Liver (tissue), 9 donors: ENCODE data around the gene POLD3. TPM values are rescaled to one million over a fixed set of nuclear protein-coding genes. Genes with fewer than 3 reads are reported as not detected.

ENCODE experiments used
- DNase-seq: peaks from one replicate; pipeline ENCODE4 v3.0.0-alpha.2; 2017; ENCODE audit warnings: low spot score
- H3K27ac ChIP-seq, 2 donors: one replicate each; pipeline ENCODE4 v1.7.0; 2013; ENCODE audit warnings: inconsistent platforms in 2 of 2, low read length in 2 of 2, control low read depth in 1 of 2, low read depth in 1 of 2, mild to moderate bottlenecking in 1 of 2
- H3K27me3 ChIP-seq, 4 donors: one replicate each; pipeline versions ENCODE4 v1.6.1 to v1.7.0; 2013; ENCODE audit warnings: low read length in 3 of 4, inconsistent platforms in 1 of 4, mild to moderate bottlenecking in 1 of 4, moderate library complexity in 1 of 4; ENCODE audit not compliant: control insufficient read depth in 4 of 4, insufficient read depth in 4 of 4
- H3K36me3 ChIP-seq, 4 donors: one replicate each; pipeline versions ENCODE4 v1.6.1 to v1.7.0; 2013; ENCODE audit warnings: low read length in 3 of 4, mild to moderate bottlenecking in 3 of 4, low read depth in 1 of 4, moderate library complexity in 1 of 4; ENCODE audit not compliant: control insufficient read depth in 4 of 4, insufficient read depth in 3 of 4
- H3K4me1 ChIP-seq, 4 donors: one replicate each; pipeline versions ENCODE4 v1.6.1 to v1.7.0; 2013; ENCODE audit warnings: low read length in 3 of 4, mild to moderate bottlenecking in 3 of 4, moderate library complexity in 1 of 4; ENCODE audit not compliant: control insufficient read depth in 4 of 4, insufficient read depth in 4 of 4
- H3K4me3 ChIP-seq, 3 donors: one replicate each; pipeline versions ENCODE4 v1.6.1 to v1.7.0; 2013; ENCODE audit warnings: low read length in 3 of 3, control low read depth in 1 of 3, low read depth in 1 of 3, mild to moderate bottlenecking in 1 of 3
- H3K9ac ChIP-seq, 2 donors: one replicate each; pipeline ENCODE4 v1.7.0; 2013; ENCODE audit warnings: low read length in 2 of 2, mild to moderate bottlenecking in 2 of 2, moderate library complexity in 2 of 2, control low read depth in 1 of 2, low read depth in 1 of 2
- H3K9me3 ChIP-seq, 4 donors: one replicate each; pipeline versions ENCODE4 v1.6.1 to v1.7.0; 2013; ENCODE audit warnings: low read length in 3 of 4; ENCODE audit not compliant: control insufficient read depth in 4 of 4
- CTCF ChIP-seq: fragments of 150-350 bp; IDR thresholded peaks from 2 replicates; pipeline ENCODE4 v1.5.1; 2017; ENCODE audit warnings: improper control_type of control experiment, low read depth, low read length; ENCODE audit not compliant: missing input control
- EGR1 ChIP-seq, 2 donors: IDR thresholded peaks; 2 replicates each; pipeline ENCODE4 v1.6.1; 2016 to 2018; ENCODE audit warnings: antibody characterized with exemption in 2 of 2, low read depth in 2 of 2
- FOXA1 ChIP-seq: IDR thresholded peaks from 2 replicates; pipeline ENCODE4 v1.6.1; 2016; ENCODE audit warnings: antibody characterized with exemption
- FOXA2 ChIP-seq: IDR thresholded peaks from 2 replicates; pipeline ENCODE4 v1.6.1; 2016; ENCODE audit warnings: antibody characterized with exemption
- GABPA ChIP-seq, 2 donors: IDR thresholded peaks in 1 of 2; conservative IDR thresholded peaks in 1 of 2; 2 replicates each; pipeline ENCODE4 v1.6.1; 2016; ENCODE audit warnings: antibody characterized with exemption in 2 of 2, mild to moderate bottlenecking in 1 of 2, moderate library complexity in 1 of 2
- HNF4A ChIP-seq, 2 donors: conservative IDR thresholded peaks; 2 replicates each; pipeline ENCODE4 v1.6.1; 2016; ENCODE audit warnings: antibody characterized with exemption in 2 of 2, mild to moderate bottlenecking in 2 of 2
- HNF4G ChIP-seq: IDR thresholded peaks from 2 replicates; pipeline ENCODE4 v1.6.1; 2016; ENCODE audit warnings: antibody characterized with exemption
- JUND ChIP-seq, 2 donors: IDR thresholded peaks; 2 replicates each; pipeline ENCODE4 v1.6.1; 2016; ENCODE audit warnings: antibody characterized with exemption in 2 of 2
- NR2F2 ChIP-seq: IDR thresholded peaks from 2 replicates; pipeline ENCODE4 v1.6.1; 2016; ENCODE audit warnings: antibody characterized with exemption
- RAD21 ChIP-seq, 2 donors: IDR thresholded peaks; 2 replicates each; pipeline ENCODE4 v1.6.1; 2016; ENCODE audit warnings: antibody characterized with exemption in 2 of 2, mild to moderate bottlenecking in 2 of 2
- RXRA ChIP-seq, 2 donors: IDR thresholded peaks; 2 replicates each; pipeline ENCODE4 v1.6.1; 2017 to 2018; ENCODE audit warnings: antibody characterized with exemption in 2 of 2, mild to moderate bottlenecking in 1 of 2
- SP1 ChIP-seq: IDR thresholded peaks from 2 replicates; pipeline ENCODE4 v1.6.1; 2018; ENCODE audit warnings: antibody characterized with exemption, mild to moderate bottlenecking
- TAF1 ChIP-seq: conservative IDR thresholded peaks from 2 replicates; pipeline ENCODE4 v1.6.1; 2016; ENCODE audit warnings: antibody characterized with exemption, mild to moderate bottlenecking
- YY1 ChIP-seq: IDR thresholded peaks from 2 replicates; pipeline ENCODE4 v1.6.1; 2016; ENCODE audit warnings: antibody characterized with exemption, mild to moderate bottlenecking
- ZBTB33 ChIP-seq: IDR thresholded peaks from 2 replicates; pipeline ENCODE4 v1.6.1; 2016; ENCODE audit warnings: antibody characterized with exemption
- WGBS: extraction: QIAGEN DNeasy Blood & Tissue Kit; methylation state at CpG from one replicate; pipeline ENCODE4 v1.1.7; 2013; 5-methylcytosine and 5-hydroxymethylcytosine counted together
- polyA plus RNA-seq, 2 donors: library from polyadenylated mRNA; stranded (reverse) in 1 of 2; unstranded in 1 of 2; fragments of 200-250 nt in 1 of 2; fragments of >200 nt in 1 of 2; fragmentation: Nextera tagmentation in 1 of 2; extraction: Ambion mirVana in 1 of 2; gene quantifications; one replicate each; pipeline versions ENCODE4 v1.2.1 to v1.2.3, GENCODE V29; 2013 to 2015
- total RNA-seq, 2 donors: library from RNA; depleted of rRNA; stranded (reverse); fragments of >200 nt; gene quantifications; one replicate each; pipeline ENCODE4 v1.2.3, GENCODE V29; 2014
- TF ChIP-seq, protein P1 (sequence below): IDR thresholded peaks from 2 replicates; pipeline ENCODE4 v1.6.1; 2016; ENCODE audit warnings: antibody characterized with exemption
- TF ChIP-seq, protein P2 (sequence below): IDR thresholded peaks from 2 replicates; pipeline ENCODE4 v1.6.1; 2016; ENCODE audit warnings: antibody characterized with exemption, mild to moderate bottlenecking
- TF ChIP-seq, protein P3 (sequence below): IDR thresholded peaks from 2 replicates; pipeline ENCODE4 v1.6.1; 2016; ENCODE audit warnings: antibody characterized with exemption
- donor health status: healthy.
- donor health status: healthy.
- donor health status: healthy.
- donor health status: healthy.
- donor health status: healthy.

POLD3 gene
- total and polyA plus RNA-seq, 4 donors = 3.0 to 8.3 (median 5.0) TPM

DNA sequence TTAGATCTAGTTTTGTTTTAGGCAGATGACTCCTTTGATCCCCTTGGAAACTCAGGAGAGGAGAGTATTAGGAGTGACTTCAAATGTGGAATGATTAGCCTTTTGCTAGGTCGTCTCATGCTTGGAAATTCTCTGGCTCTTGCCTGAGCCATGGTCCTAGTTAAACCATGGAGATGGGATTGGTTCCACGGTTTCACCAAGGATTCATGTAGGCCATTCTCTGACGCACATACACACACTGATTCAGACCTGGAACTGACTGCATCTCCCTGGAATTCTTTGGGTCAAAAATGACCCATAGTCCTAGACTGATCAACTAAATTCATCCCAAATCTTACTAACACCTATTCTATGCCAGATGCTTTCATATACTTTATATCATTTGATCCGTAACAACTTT lies 56.5 kb downstream of the POLD3 start:
- Histone ChIP-seq H3K27ac (no peak overlapping the region), H3K4me1 (peaks cover 0 to 13% (median 4%) of the 10 kb centered on the region in 4 donors), H3K27me3 (no peaks in the 10 kb centered on the region), H3K9ac (no peak overlapping the region), H3K36me3 (peaks cover 0 to 2% (median under 1%) of the 10 kb centered on the region in 4 donors), H3K9me3 (no peaks in the 10 kb centered on the region), H3K4me3 (no peak overlapping the region)
- no peak for TF ChIP-seq EGR1 (IDR thresholded peaks at IDR 0.05; ENCODE audit: low read depth in 2 of 2)
- TF ChIP-seq RAD21 (IDR thresholded peaks at IDR 0.05) = no peak
- no peak for TF ChIP-seq RXRA (IDR thresholded peaks at IDR 0.05)
- no peak for TF ChIP-seq YY1
- TF ChIP-seq CTCF = no peak
- no peak for TF ChIP-seq JUND (IDR thresholded peaks at IDR 0.05)
- no peak for TF ChIP-seq TAF1
- no peak for TF ChIP-seq NR2F2
- no peak for TF ChIP-seq FOXA2
- no peak for TF ChIP-seq FOXA1
- no peak for TF ChIP-seq HNF4G
- no peak for TF ChIP-seq ZBTB33
- TF ChIP-seq, protein P1, sequence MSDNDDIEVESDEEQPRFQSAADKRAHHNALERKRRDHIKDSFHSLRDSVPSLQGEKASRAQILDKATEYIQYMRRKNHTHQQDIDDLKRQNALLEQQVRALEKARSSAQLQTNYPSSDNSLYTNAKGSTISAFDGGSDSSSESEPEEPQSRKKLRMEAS = no peak
- TF ChIP-seq, protein P2, sequence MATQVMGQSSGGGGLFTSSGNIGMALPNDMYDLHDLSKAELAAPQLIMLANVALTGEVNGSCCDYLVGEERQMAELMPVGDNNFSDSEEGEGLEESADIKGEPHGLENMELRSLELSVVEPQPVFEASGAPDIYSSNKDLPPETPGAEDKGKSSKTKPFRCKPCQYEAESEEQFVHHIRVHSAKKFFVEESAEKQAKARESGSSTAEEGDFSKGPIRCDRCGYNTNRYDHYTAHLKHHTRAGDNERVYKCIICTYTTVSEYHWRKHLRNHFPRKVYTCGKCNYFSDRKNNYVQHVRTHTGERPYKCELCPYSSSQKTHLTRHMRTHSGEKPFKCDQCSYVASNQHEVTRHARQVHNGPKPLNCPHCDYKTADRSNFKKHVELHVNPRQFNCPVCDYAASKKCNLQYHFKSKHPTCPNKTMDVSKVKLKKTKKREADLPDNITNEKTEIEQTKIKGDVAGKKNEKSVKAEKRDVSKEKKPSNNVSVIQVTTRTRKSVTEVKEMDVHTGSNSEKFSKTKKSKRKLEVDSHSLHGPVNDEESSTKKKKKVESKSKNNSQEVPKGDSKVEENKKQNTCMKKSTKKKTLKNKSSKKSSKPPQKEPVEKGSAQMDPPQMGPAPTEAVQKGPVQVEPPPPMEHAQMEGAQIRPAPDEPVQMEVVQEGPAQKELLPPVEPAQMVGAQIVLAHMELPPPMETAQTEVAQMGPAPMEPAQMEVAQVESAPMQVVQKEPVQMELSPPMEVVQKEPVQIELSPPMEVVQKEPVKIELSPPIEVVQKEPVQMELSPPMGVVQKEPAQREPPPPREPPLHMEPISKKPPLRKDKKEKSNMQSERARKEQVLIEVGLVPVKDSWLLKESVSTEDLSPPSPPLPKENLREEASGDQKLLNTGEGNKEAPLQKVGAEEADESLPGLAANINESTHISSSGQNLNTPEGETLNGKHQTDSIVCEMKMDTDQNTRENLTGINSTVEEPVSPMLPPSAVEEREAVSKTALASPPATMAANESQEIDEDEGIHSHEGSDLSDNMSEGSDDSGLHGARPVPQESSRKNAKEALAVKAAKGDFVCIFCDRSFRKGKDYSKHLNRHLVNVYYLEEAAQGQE = no peak
- TF ChIP-seq HNF4A (conservative IDR thresholded peaks at IDR 0.05) = no peak
- TF ChIP-seq, protein P3, sequence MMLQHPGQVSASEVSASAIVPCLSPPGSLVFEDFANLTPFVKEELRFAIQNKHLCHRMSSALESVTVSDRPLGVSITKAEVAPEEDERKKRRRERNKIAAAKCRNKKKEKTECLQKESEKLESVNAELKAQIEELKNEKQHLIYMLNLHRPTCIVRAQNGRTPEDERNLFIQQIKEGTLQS = no peak
- no peak for TF ChIP-seq SP1
- TF ChIP-seq GABPA (IDR thresholded peaks at IDR 0.05 in 1 of 2, conservative IDR thresholded peaks at IDR 0.05 in 1 of 2) = no peak
- WGBS = 96% methylated on average over 4 of the region's 4 CpGs
- DNase-seq = no peak
